Gastroesophageal sphincter (tissue), 3 donors: ENCODE results near the gene MSL3B.

Source experiments
- CTCF ChIP-seq, 4 experiments: fragments of 200-600 bp in 2 of 4; fragments of 450-650 bp in 2 of 4; sonication (generic) in 1 of 4; IDR thresholded peaks; one replicate each; pipeline ENCODE4 v1.5.1; 2017 to 2019; ENCODE audit warnings: antibody characterized with exemption in 4 of 4, mild to moderate bottlenecking in 2 of 4, moderate library complexity in 2 of 4
- EP300 ChIP-seq: sonication (generic); formaldehyde crosslinking; IDR thresholded peaks from one replicate; pipeline ENCODE4 v1.6.1; 2017; ENCODE audit warnings: antibody characterized with exemption, mild to moderate bottlenecking
- POLR2A ChIP-seq, 2 donors: fragments of 450-650 bp; IDR thresholded peaks; one replicate each; pipeline ENCODE4 v1.6.1; 2017; ENCODE audit warnings: antibody characterized with exemption in 2 of 2, mild to moderate bottlenecking in 2 of 2, moderate library complexity in 1 of 2
- POLR2AphosphoS5 ChIP-seq: sonication (generic); formaldehyde crosslinking; IDR thresholded peaks from one replicate; pipeline ENCODE4 v1.6.1; 2017; ENCODE audit warnings: antibody characterized with exemption

GRCh38 chr2:233867993-233868532 is at the start of gene MSL3B:
- TF ChIP-seq CTCF (IDR thresholded peaks at IDR 0.05) (peak in 1 of 4 experiments; percentile 9), POLR2A (IDR thresholded peaks at IDR 0.05) (no peak), POLR2AphosphoS5 (no peak), EP300 (no peak)
